ENCODE measurements around the gene LYRM9.
"Not testable (repeated sequence)": the region's sequence is repeated elsewhere in the genome, so short reads cannot be mapped to it uniquely, and the experiment has no call there.

DNA sequence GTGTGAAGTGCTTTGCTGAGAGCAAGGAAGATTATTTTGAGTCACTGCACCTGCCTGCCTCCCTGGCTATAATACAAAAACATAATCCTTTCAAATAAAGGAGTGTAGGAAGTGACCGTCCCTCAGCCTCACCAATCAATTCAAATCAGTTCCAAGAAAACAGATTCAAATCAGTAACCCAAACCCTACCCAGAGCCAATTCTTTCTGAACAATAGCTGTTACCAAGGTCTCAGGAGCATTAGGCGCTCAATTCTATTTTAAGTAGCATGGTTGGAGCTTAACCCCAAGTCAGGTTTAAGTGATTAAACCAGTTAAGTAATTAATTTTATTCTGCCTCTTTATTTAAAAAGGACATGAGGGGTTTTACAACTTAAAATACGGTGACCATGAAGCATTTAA is 54.6 kb downstream of the LYRM9 start:
- TF ChIP-seq, protein P1, sequence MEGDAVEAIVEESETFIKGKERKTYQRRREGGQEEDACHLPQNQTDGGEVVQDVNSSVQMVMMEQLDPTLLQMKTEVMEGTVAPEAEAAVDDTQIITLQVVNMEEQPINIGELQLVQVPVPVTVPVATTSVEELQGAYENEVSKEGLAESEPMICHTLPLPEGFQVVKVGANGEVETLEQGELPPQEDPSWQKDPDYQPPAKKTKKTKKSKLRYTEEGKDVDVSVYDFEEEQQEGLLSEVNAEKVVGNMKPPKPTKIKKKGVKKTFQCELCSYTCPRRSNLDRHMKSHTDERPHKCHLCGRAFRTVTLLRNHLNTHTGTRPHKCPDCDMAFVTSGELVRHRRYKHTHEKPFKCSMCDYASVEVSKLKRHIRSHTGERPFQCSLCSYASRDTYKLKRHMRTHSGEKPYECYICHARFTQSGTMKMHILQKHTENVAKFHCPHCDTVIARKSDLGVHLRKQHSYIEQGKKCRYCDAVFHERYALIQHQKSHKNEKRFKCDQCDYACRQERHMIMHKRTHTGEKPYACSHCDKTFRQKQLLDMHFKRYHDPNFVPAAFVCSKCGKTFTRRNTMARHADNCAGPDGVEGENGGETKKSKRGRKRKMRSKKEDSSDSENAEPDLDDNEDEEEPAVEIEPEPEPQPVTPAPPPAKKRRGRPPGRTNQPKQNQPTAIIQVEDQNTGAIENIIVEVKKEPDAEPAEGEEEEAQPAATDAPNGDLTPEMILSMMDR (IDR thresholded peaks at IDR 0.05), result not testable (repeated sequence)
- not testable (repeated sequence) for TF ChIP-seq EP300 (IDR thresholded peaks at IDR 0.05; ENCODE audit: borderline replicate concordance in 1 of 2, low read depth in 1 of 2, low read length in 1 of 2); EZH2phosphoT487 (IDR thresholded peaks at IDR 0.05; ENCODE audit: borderline replicate concordance, low read depth); MXI1 (IDR thresholded peaks at IDR 0.05; ENCODE audit: low read depth, low read length); TCF12 (IDR thresholded peaks at IDR 0.05); FOXJ3 (CRISPR knock-in tag; IDR thresholded peaks at IDR 0.05); MEF2A (IDR thresholded peaks at IDR 0.05; ENCODE audit: borderline replicate concordance, low read depth); POLR2AphosphoS5 (IDR thresholded peaks at IDR 0.05; ENCODE audit: low read depth, low read length); GATA2 (CRISPR knock-in tag; IDR thresholded peaks at IDR 0.05); FOXM1 (IDR thresholded peaks at IDR 0.05; ENCODE audit: low read depth)
- TF ChIP-seq, protein P2, sequence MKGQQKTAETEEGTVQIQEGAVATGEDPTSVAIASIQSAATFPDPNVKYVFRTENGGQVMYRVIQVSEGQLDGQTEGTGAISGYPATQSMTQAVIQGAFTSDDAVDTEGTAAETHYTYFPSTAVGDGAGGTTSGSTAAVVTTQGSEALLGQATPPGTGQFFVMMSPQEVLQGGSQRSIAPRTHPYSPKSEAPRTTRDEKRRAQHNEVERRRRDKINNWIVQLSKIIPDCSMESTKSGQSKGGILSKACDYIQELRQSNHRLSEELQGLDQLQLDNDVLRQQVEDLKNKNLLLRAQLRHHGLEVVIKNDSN (IDR thresholded peaks at IDR 0.05; ENCODE audit: borderline replicate concordance, low read depth), result not testable (repeated sequence)
- TF ChIP-seq, protein P3, sequence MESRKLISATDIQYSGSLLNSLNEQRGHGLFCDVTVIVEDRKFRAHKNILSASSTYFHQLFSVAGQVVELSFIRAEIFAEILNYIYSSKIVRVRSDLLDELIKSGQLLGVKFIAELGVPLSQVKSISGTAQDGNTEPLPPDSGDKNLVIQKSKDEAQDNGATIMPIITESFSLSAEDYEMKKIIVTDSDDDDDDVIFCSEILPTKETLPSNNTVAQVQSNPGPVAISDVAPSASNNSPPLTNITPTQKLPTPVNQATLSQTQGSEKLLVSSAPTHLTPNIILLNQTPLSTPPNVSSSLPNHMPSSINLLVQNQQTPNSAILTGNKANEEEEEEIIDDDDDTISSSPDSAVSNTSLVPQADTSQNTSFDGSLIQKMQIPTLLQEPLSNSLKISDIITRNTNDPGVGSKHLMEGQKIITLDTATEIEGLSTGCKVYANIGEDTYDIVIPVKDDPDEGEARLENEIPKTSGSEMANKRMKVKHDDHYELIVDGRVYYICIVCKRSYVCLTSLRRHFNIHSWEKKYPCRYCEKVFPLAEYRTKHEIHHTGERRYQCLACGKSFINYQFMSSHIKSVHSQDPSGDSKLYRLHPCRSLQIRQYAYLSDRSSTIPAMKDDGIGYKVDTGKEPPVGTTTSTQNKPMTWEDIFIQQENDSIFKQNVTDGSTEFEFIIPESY (IDR thresholded peaks at IDR 0.05; ENCODE audit: borderline replicate concordance, low read depth), result not testable (repeated sequence)
- TF ChIP-seq, protein P4, sequence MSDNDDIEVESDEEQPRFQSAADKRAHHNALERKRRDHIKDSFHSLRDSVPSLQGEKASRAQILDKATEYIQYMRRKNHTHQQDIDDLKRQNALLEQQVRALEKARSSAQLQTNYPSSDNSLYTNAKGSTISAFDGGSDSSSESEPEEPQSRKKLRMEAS (IDR thresholded peaks at IDR 0.05; ENCODE audit: low read depth), result not testable (repeated sequence)

All from SK-N-SH (cell line).